NOMO-1 (cell line): Measurements from ENCODE around the gene PYGM.

Source experiments
- DNase-seq, 2 experiments: peaks; one replicate each; lab custom pipeline; 2025; ENCODE audit not compliant: unreplicated experiment in 2 of 2; lab: John Stamatoyannopoulos, UW

PYGM gene

GRCh38 chr11:64697663-64698375, 62.0 kb downstream of the PYGM start:
- no peak for DNase-seq
